ENCODE measurements around the gene LMF2. TPM values are rescaled to one million over a fixed set of nuclear protein-coding genes. Genes with fewer than 3 reads are reported as not detected.
A peak's percentile ranks its signal among the peaks of the same experiment; 100 is the strongest.

The LMF2 gene
- polyA plus RNA-seq, 1 of the 3 experiments (the other 2 are of a cell fraction), result 34.3 TPM

DNA sequence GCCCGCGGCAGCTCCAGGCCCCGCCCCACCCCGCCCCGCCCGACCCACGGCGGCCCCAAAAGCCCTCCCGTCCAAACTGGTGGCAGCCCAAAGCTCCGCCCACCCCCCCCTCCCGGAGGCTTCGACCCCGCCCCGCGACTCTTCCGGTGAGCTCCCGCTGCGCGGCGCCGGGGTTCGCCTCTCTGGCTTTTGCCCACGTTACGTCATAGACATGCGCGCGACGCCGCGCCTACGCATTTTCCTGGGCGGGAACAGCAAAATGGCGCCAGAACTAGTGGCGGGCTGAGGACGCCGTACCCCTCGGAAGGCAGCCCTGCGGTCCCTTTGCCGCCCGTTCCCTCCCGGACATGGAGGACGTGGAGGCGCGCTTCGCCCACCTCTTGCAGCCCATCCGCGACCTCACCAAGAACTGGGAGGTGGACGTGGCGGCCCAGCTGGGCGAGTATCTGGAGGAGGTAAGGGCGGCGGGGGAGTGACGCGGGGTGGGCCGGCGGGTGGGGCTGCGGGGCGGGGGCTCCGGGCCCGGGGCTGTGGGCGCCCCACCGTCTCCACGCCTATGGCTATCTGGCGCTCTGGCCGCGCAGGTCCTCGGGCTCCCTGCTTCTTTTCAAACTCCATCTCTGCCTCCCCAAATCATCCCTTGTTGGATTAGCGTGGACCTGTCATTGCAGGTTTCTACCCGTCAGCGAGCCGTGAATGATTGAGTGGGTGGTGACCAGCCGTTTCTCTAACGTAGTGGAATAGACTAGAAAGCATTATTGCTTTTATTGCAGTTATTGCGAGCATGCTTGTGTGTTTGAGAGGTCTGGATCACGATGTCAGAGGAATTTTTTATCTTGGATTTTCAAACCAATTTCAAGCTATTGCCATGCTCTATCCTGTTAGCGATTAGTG is 736 bp upstream of the LMF2 start, which contains the start of gene NCAPH2:
NCAPH2 (plus strand) TSS at position 234 of the 894 bp plus-strand sequence; CDS start at position 348, 114 bp downstream.
- Histone ChIP-seq H3K4me2 (peak within 1 kb of the TSS; percentile 96), H3K27me3 (ENCODE audit: insufficient read depth) (no peaks in the 10 kb centered on the region), H3K9me3 (no peaks in the 10 kb centered on the region), H3K9me2 (no peaks in the 10 kb centered on the region), H4K20me1 (ENCODE audit: insufficient read depth) (0 out of 2 replicates have a peak, but pooled peaks cover 4% of the 10 kb centered on the region), H3K27ac (ENCODE audit: low read depth in 2 of 2, low read length in 1 of 2) (peak within 1 kb of the TSS; percentile 75 to 83), H2AFZ (ENCODE audit: low read depth) (peak within 1 kb of the TSS; percentile 79), H3F3A (replicated peaks; ENCODE audit: insufficient read depth) (peaks cover 6% of the 10 kb centered on the region), H3K4me1 (ENCODE audit: control insufficient read depth in 1 of 2, insufficient read depth in 2 of 2, low read depth in 1 of 2, low read length in 1 of 2) (peaks cover 7 to 14% of the 10 kb centered on the region in 2 experiments; a peak in 3 of 4 replicates), H3K4me3 (ENCODE audit: low read depth in 2 of 2, low read length in 1 of 2) (peak within 1 kb of the TSS; percentile 81 to 85), H3K9ac (peak within 1 kb of the TSS; percentile 96), H3K79me2 (ENCODE audit: insufficient read depth) (peaks cover 74% of the 10 kb centered on the region), H3K36me3 (replicated peaks in 1 of 2; ENCODE audit: control insufficient read depth in 1 of 2, insufficient read depth in 2 of 2, low read length in 1 of 2) (peaks cover 0 to 8% of the 10 kb centered on the region in 2 experiments)
- ChIA-PET POLR2A (interaction anchor here (0.5 to 2.0 kb wide), 5 partner anchors 11 to 265 kb away, joined by 3 to 11 read pairs (median 4); partner anchors contain the start of gene SCO2), CTCF (interaction anchor here (0.8 to 3.1 kb wide), 5 partner anchors 11 to 55 kb away, joined by 3 to 20 read pairs (median 12); partner anchors contain the start of genes SCO2 and SYCE3)
- WGBS (ENCODE audit: low lambda C conversion rate), result under 1% methylated on average over 17 of the region's 76 CpGs
- DNase-seq, result peak; percentile 100
- TF ChIP-seq YY1 (IDR thresholded peaks at IDR 0.05; ENCODE audit: low read depth), result peak; percentile 95
- TF ChIP-seq RXRA (IDR thresholded peaks at IDR 0.05; ENCODE audit: borderline replicate concordance, low read depth), result no peak
- TF ChIP-seq USF2 (IDR thresholded peaks at IDR 0.05; ENCODE audit: borderline replicate concordance, low read depth, low read length), result no peak
- TF ChIP-seq, protein P1, sequence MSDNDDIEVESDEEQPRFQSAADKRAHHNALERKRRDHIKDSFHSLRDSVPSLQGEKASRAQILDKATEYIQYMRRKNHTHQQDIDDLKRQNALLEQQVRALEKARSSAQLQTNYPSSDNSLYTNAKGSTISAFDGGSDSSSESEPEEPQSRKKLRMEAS (IDR thresholded peaks at IDR 0.05; ENCODE audit: low read depth), result peak; percentile 83
- TF ChIP-seq ELF1 (IDR thresholded peaks at IDR 0.05), result peak; percentile 66
- peak; percentile 95 for TF ChIP-seq TAF1 (IDR thresholded peaks at IDR 0.05; ENCODE audit: borderline replicate concordance, low read depth, low read length)
- 0 out of 2 replicates have a peak, but pooled peaks have one; percentile 56 for TF ChIP-seq REST (IDR thresholded peaks at IDR 0.05; ENCODE audit: low read depth, low read length)
- no peak for TF ChIP-seq FOXJ3 (CRISPR knock-in tag; IDR thresholded peaks at IDR 0.05)
- peak; percentile 57 for TF ChIP-seq NRF1 (IDR thresholded peaks at IDR 0.05; ENCODE audit: low read depth, low read length)
- TF ChIP-seq PBX3 (IDR thresholded peaks at IDR 0.05), result peak; percentile 23; the same call in 1 of the 2 replicates
- no peak for TF ChIP-seq NFIC (IDR thresholded peaks at IDR 0.05; ENCODE audit: borderline replicate concordance)
- no peak for TF ChIP-seq SMC3 (IDR thresholded peaks at IDR 0.05; ENCODE audit: low read depth, low read length)
- TF ChIP-seq EP300 (IDR thresholded peaks at IDR 0.05; ENCODE audit: borderline replicate concordance in 1 of 2, low read depth in 1 of 2, low read length in 1 of 2), result peak in 1 of 2 experiments; percentile 36; a peak in 1 of 4 replicates
- TF ChIP-seq POLR2AphosphoS5 (IDR thresholded peaks at IDR 0.05; ENCODE audit: low read depth, low read length), result peak; percentile 74; the same call in 1 of the 2 replicates
- TF ChIP-seq RAD21 (IDR thresholded peaks at IDR 0.05; ENCODE audit: low read length), result no peak
- TF ChIP-seq MEF2A (IDR thresholded peaks at IDR 0.05; ENCODE audit: borderline replicate concordance, low read depth), result no peak
- 0 out of 2 replicates have a peak, but pooled peaks have one; percentile 64 for TF ChIP-seq ZBTB33 (IDR thresholded peaks at IDR 0.05; ENCODE audit: borderline replicate concordance, low read depth)
- peak; percentile 85 for TF ChIP-seq GABPA (IDR thresholded peaks at IDR 0.05; ENCODE audit: low read depth)
- no peak for TF ChIP-seq JUND (IDR thresholded peaks at IDR 0.05)
- no peak for TF ChIP-seq GATA2 (CRISPR knock-in tag; IDR thresholded peaks at IDR 0.05)
- TF ChIP-seq SIN3A (IDR thresholded peaks at IDR 0.05; ENCODE audit: borderline replicate concordance, low read depth, low read length), result peak; percentile 69; the same call in 1 of the 2 replicates
- TF ChIP-seq, protein P2, sequence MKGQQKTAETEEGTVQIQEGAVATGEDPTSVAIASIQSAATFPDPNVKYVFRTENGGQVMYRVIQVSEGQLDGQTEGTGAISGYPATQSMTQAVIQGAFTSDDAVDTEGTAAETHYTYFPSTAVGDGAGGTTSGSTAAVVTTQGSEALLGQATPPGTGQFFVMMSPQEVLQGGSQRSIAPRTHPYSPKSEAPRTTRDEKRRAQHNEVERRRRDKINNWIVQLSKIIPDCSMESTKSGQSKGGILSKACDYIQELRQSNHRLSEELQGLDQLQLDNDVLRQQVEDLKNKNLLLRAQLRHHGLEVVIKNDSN (IDR thresholded peaks at IDR 0.05; ENCODE audit: borderline replicate concordance, low read depth), result no peak
- TF ChIP-seq MXI1 (IDR thresholded peaks at IDR 0.05; ENCODE audit: low read depth, low read length), result peak; percentile 73
